GM18870 (cell line): Measurements from ENCODE around the gene NOP9.

ENCODE experiments used
- ATAC-seq: cut with Tn5 transposase; IDR thresholded peaks from one replicate; pipeline ENCODE4 v1.9.1; 2021; ENCODE audit warnings: moderate library complexity; ENCODE audit not compliant: unreplicated experiment

NOP9 gene

DNA sequence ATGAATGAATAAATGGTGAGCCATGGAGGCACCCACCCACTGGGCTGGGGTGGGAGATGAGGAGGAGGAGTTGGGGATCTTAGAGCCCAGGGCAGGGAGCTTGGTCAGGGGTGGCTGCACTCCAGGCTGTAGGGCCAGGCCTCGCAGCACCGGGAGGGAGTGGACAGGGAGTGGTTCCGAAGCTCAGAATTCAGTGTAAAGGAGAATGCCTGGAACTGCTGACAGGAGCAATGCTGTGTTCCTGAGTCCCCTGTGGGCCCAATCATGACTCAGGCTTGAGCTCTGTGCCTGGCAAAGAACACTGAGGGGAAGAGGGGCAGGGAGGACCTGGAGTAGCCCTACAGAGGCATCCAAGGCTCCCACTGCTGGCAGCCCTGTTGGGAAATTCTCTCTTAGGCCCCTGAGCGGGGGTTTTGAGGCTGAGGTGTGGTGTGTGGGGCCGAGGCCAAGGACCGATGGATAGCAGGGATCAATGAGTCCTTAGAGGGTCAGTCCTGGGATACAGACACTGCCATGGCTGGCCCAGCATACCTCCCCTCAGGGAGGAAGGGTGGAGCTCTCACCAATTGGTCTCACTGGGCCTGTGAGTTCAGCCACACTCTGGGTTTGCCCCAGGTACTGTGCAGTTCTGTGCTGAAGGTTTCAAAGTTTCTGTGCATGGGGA lies 18.7 kb upstream of the NOP9 start:
- ATAC-seq, result no peak

DNA sequence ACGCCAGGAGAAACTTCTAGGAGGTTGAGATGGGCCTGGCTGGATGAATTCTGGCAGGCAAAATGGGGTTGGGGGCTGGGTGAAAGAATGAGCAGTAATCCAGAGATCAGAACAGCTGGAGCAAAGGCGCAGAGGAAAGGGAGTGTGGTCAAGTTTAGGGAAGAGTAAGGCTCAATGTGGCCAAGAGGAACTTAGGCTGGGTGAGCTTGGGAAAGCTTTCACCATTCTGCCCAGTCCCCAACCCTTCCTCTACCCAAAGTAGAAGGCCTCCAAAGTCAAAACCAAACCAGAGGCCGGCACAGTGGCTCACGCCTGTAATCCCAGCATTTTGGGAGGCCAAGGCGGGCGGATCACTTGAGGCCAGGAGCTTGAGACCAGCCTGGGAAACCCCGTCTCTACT lies 18.0 kb upstream of the NOP9 start:
- ATAC-seq, result no peak

DNA sequence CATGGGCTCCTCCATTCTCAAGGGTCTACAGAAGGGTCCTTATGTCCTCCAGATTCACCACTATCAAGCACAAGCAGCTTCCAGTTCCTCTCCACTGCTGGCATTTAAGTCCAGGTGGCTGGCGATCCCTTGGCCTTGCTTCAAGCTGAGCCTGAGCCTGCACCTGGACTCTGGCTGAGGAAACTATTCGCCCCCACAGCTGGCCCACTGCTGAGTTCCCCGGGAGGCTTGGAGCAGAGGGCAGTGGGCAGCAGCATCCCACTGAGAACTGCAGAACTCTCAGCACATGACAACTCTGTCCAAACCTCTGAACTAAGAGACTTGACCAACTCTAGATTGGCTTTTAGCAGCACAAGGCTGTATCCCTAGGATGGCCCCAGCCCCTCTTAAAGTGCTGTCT lies 16.9 kb upstream of the NOP9 start:
- ATAC-seq, result no peak

DNA sequence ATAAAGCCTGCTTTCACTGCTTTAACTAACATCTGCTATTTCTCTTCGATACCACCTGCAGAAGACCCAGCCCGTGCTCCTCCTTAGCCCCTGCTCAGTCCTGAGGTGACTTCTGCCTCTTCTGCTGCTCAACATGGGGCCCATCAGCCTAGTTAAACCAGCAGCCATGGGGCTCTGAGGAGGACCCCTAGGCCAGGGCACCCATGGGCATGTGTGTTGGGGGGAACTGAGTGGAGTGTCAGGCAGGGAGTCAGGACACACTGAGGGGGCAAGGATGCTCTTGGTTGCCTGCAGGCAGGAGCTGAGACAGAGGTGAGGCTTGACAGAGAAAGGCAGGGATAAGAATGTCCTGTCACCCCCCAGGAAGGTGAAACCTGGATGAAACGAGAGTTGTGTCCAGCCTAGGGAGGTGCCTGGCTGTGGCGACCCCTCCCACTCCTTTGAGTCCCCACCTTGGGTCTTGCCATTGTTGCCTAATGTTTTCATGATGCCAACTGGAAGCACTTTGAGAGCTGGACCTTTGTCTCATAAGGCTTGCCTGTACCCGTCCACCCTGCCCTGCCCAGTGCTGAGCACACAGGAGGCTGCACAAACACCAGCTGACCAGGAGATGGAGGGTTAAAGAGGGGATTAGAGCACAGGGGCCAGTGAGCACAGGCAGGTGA lies 15.7 kb upstream of the NOP9 start:
- no peak for ATAC-seq

DNA sequence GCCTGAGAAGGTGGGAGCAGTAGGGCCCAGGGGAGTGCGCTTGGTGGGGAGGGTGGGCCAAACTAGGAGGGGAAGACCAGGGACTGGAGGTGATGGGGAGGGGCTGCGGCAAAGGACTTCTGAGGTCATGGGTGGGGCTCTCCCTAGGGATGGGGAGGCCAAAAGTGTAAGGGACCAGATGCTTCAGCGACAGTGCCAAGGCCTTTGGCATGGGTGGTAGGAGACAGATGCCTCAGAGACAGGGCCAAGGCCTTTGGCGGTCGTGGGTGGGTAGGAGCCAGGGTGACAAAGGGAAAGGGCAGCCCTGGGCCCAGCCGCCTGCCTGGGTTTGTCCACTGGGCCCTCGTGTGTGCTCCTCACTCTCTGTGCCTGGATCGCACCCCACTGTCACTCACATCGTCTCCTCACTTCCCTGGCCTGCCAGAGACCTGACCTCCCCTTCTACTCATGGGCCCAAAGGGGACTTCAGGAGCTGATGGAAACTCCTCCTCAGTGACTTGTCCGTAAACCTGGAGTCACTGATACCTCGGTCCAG lies 15.1 kb upstream of the NOP9 start:
- ATAC-seq, result no peak

DNA sequence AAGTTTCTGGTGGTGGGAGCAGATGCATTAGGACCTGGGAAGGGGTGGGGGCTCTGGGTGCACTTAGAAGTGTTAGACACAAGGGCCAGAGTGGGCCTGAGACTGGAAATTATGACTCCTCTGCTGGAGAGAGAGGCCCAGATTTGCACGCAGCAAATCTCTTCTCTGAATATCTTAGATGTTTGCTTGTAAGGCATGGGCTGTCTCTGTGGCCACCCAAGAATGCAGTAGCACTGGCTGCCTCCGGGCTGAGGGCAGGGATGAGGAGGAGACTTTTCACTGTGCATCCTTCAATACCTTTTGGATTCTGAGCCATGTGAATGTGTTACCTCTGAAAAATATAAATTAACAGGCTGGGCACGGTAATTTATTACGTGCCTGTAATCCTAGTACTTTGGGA lies 14.3 kb upstream of the NOP9 start:
- no peak for ATAC-seq

DNA sequence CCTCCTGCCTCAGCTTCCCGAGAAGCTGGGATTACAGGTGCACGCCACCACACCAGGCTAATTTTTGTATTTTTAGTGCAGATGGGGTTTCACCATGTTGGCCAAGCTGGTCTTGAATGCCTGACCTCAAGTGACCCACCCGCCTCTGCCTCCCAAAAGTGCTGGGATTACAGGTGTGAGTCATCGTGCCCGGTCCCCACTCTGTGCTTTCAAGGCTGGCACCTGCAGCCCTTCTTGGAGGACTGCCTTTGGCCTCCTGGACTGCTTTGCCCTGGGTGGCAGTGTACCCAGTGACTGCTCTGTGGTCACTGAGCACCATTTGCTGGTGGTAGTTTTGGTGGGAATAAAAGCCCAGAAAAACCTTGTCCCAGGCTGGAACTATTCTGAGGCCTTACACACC lies 12.7 kb upstream of the NOP9 start:
- ATAC-seq, result no peak

DNA sequence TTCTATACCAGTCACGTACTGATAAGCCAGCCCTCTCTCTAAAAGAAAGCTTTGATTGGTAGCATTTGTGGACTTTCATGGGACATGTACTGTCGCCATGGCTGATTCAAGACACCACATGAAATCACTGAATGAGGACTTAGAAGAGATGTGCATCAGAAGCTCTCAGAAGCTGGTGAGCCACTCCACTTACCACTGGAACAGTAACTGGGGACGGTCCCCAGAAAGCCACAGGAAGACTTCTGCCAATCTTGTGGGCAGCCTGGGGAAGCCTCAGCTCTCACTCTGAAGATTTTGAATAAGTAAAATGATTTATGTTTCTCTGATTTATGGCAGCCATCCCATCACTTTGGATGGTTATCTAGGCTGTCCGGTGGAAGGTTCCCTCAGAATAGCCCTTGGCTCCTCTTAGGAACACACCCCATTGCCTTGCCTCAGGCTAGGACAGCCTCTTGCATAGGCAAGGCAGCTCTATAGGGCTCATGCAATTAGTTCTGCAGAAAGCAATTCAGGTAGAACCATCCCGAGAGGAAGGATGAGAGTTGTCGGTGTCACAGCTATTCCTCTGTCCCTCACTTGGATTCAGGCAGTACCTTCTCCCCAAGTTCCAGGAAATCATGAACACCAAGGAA lies 9.9 kb upstream of the NOP9 start:
- no peak for ATAC-seq

DNA sequence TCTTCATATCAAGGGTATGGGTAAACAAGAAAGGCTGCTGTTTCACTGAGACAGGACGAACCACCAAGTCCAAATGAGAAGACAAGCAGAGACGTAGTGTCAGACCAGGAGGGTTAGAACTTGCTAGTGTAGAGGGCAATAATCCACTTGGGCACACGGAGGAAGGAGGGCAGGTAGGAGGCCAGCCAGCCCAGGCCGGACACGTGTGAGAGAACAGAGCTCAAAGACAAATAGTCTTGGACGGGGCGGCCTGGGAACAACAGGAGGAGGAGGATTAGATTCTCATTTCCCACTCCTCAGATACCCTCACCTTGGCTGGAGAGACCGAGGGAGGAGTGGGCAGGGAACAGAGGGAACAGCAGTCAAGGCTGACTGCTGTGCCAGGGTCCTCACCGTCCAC lies 8.9 kb upstream of the NOP9 start:
- no peak for ATAC-seq

DNA sequence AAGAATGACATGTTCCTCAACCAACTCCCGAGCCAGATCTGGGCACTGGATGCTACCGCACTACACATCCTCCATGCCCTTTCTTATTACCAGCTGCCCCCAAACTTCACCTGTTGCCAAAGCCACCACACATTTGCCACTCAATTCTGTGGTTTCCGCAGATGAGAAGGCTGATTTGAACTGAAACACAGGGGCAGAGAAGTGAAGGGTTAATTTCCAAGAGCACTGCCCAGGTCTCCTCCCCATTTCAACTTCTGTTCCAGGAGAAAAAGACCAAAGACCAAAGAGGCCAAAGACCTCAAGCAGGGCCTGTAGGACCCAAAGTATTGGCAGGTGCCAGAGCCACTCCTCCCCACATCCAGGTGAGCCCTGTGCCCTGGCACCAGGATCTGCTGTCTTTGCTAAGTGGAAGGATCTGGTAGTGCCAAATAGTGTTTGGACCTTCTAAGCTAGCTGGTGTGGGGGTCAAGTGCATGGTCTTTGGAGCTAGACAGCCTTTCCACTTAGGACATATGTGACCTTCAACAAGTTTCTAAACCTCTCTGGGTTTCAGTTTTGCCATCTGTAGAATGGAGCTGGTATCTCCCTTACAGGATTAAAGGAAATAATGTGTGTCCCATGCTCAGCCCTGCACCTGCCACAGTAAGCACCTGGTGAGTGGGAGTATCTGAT lies 8.1 kb upstream of the NOP9 start:
- ATAC-seq, result no peak

DNA sequence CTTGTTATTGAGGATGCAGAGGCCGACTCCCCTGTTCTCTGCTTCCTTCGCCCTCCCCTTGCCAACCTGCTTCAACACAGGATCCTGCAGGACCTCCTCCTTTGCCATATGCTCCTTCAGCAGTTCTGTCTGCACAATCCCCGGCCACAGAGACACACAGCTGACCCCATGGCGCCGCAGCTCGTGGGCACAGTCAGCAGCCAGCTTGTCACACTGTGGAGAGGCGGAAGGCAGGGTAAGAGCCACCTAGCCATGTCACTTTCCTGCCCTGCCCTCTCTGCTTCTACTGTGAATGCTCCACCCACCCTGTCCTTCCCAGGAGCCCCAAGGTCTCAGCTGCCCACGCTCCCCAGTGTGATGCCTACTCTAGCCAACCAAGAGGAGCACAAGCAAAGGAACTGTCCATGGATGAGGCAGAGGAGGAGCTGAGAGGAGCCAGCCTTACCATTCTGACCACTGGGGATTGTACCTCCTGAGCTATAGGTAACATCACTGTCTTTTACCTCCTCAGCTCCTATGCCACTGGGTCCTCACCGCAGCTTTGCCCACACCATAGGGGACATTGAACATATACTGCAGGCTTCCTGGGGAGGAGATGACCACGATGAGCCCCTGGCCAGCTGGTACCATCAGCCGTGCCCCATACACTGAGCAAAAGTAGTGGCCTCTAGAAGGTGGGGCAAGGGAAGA lies 7.4 kb upstream of the NOP9 start:
- no peak for ATAC-seq

DNA sequence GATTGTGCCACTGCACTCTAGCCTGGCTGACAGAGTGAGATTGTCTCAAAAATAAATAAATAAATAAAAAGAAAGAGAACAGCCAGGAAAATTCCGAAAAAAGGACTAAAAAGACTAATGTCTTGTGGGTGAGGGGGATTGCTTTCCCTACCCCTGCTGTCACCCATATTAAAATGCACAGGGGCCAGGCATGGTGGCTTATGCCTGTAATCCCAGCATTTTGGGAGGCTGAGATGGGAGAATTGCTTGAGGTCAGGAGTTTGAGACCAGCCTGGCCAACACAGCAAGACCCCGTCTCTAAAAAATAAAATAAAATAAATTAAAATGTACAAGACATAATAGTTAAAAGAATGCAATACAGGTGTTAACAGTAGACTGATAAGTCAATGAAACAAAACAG lies 6.1 kb upstream of the NOP9 start:
- no peak for ATAC-seq

DNA sequence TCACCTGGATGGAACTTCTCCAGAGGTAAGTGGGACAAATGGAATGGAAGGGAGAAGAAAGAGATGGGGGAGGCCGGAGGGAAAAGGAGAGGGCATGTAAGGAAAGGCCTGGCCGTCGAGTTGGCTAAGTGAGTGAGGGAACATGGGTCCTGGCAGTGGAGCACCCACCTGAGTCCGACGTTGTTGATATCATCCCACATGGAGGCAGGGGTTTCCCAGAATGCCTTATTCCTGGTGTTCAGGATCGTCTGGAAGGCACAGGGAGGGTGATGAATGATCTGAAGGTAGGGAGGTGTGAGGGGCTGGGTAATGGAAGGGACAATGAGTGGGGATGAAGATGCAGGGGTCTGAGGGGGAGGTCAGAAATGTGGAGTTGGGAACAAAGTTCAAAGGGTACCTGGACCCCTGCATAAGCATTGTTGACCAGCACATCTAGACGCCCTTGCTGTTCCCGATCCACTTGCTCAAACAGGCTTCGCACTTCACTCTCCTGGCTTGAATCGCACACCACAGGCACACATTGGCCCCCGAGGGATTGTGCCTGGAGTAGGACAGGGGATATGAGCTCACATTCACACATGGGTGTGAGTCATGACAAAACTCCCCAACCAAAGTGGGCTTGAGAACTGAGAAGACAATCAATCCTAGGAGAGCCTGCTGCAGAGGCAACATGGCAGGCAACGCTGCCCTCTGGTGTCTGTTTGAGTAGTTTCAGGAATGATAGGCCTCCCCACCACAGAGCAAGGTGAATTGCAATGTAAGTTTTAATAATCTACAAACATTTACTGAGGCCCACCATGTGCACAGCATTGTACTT lies 3.1 kb upstream of the NOP9 start:
- peak; percentile 49 for ATAC-seq

DNA sequence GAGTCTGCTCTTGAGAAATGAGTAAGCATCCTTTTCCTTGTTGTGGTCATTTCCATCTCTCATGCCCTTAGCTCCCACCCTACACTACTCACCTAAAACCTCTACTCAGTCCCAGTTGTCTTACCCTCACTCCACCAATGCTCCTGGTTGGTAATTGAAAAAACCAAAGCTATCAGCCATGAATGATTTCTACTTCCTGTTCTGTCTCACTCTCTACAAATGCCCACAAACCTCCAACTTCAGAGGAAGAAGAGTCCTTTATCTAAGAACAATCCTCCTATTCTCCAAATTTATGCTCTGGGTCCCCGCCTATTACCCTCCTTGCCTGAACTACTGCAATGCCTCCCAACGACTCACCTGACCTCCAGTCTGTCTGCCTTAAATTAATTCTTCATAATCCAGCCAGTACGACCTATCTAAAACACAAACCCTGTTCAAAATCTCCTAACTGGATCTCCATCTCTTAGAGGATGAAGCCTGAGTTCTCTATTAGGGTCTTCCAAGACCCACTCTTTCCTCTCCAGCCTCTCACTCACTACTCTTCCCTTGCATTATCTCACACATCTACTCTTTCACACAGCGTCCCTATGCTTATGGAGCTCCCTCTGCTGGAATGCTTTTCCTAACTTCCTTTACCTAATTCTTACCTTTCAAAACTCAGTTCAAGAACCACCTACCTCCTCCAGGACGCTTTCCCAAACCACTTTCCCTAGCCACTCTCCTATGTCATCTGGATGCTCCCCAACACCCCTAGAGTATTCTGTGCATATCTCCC lies 2.3 kb upstream of the NOP9 start:
- no peak for ATAC-seq

DNA sequence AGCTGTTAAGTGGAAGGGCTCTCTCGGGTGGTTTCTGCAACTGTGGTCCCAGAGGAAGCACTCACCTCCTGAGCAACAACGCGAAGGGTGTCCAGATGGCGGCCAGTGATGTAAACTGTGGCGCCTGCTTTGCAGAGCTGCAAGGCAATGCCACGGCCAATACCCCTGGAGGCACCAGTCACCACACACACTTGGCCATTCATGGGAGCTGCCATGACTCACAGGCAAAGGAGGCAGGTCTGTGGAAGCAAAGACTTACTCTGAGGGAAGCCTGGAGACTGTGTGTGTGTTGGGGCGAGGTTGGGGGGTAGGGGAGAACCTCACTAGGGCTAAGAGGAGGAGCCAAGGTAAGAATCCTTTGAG lies 777 bp upstream of the NOP9 start:
- no peak for ATAC-seq

DNA sequence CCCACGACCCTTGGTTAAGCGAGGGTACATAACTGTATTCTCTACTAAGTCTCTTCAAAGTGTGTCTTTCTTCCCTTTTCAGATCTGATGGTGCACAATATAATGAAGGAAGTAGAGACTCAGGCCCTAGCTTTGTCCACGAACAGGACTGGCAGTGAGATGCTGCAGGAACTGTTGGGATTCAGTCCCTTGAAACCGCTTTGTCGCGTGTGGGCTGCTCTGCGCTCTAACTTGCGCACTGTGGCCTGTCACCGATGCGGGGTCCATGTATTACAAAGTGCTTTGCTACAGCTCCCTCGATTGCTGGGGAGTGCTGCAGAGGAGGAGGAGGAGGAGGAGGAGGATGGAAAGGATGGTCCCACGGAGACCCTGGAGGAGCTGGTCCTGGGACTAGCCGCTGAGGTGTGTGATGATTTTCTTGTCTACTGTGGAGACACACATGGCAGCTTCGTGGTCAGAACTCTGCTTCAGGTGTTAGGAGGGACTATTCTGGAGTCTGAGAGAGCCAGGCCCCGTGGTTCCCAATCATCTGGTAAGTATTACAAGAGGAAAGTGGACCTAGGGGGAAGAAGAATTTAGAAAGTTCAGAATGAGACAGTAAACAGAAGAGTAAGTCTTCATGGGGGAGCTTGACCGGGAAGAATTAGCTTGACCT lies 803 bp downstream of the NOP9 start:
- ATAC-seq, result no peak

DNA sequence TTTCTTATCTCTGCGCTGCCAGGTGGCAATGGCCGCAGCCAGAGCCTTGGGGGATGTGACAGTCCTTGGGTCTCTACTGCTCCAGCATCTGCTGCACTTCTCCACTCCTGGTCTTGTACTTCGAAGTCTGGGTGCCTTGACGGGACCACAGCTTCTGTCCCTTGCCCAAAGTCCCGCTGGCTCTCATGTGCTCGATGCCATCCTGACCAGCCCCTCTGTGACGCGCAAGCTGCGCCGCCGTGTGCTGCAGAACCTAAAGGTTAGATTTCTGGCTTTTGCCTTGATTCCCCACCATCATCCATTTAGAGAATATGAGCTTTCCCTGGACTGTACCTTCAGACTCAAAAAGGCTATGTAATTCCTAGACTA lies 4.4 kb downstream of the NOP9 start:
- no peak for ATAC-seq

DNA sequence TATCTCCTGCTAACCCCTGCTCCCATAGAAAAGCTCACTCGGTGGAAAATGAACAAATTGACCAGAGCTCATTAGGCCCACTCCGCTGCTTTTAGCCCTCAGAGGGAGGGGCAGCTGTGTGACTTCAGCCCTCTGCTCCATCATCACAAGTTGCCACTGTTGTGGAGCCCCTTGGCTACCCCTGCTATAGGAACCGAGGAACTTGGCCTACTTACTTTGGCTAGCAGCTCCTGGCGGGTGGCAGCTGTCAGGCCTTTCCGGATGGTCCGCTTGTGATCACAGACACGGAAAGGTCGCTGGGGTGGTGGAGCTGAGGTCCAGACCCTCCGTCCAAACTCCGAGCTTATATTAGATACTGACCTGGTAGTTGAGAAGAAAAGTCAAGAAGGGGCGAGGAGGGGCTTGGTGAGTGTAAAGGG lies 7.5 kb downstream of the NOP9 start:
- ATAC-seq, result no peak
